NCI-H774 (cell line): ENCODE results near the gene BICD1.
"Not testable (repeated sequence)": the region's sequence is repeated elsewhere in the genome, so short reads cannot be mapped to it uniquely, and the experiment has no call there.

Experiments
- DNase-seq: peaks from one replicate; lab custom pipeline; 2025; lab: John Stamatoyannopoulos, UW

BICD1 gene

GRCh38 chr12:32145096-32145495 lies 38.4 kb downstream of the BICD1 start:
- DNase-seq = no peak

- DNase-seq = no peak
Observed at GRCh38 chr12:32146074-32146873, 39.6 kb downstream of the BICD1 start.

- DNase-seq = no peak
Observed at GRCh38 chr12:32148372-32148771, 41.7 kb downstream of the BICD1 start.

- no peak for DNase-seq
Observed at GRCh38 chr12:32149489-32149888, 42.8 kb downstream of the BICD1 start.

- no peak for DNase-seq
Observed at GRCh38 chr12:32151086-32151485, 44.4 kb downstream of the BICD1 start.

GRCh38 chr12:32151552-32151951 lies 44.9 kb downstream of the BICD1 start:
- no peak for DNase-seq

GRCh38 chr12:32155041-32155440 lies 48.4 kb downstream of the BICD1 start:
- DNase-seq = no peak

GRCh38 chr12:32155961-32156529 lies 49.4 kb downstream of the BICD1 start:
- DNase-seq = no peak

- DNase-seq = no peak
Observed at GRCh38 chr12:32158525-32158924, 51.9 kb downstream of the BICD1 start.

GRCh38 chr12:32159381-32159780 lies 52.7 kb downstream of the BICD1 start:
- no peak for DNase-seq

GRCh38 chr12:32159925-32160324 lies 53.3 kb downstream of the BICD1 start:
- DNase-seq = no peak

- no peak for DNase-seq
Observed at GRCh38 chr12:32161058-32161457, 54.4 kb downstream of the BICD1 start.

GRCh38 chr12:32163596-32163995 lies 56.9 kb downstream of the BICD1 start:
- DNase-seq = no peak

GRCh38 chr12:32166510-32166909 lies 59.9 kb downstream of the BICD1 start:
- DNase-seq = no peak

- DNase-seq = no peak
Observed at GRCh38 chr12:32170437-32170998, 63.9 kb downstream of the BICD1 start.

GRCh38 chr12:32171211-32171610 lies 64.6 kb downstream of the BICD1 start:
- no peak for DNase-seq

- no peak for DNase-seq
Observed at GRCh38 chr12:32176606-32177005, 70.0 kb downstream of the BICD1 start.

GRCh38 chr12:32178341-32179010 lies 71.8 kb downstream of the BICD1 start:
- no peak for DNase-seq

GRCh38 chr12:32179011-32179395 lies 72.4 kb downstream of the BICD1 start:
- no peak for DNase-seq

GRCh38 chr12:32181498-32182175 lies 75.0 kb downstream of the BICD1 start:
- no peak for DNase-seq

- no peak for DNase-seq
Observed at GRCh38 chr12:32183650-32184049, 77.0 kb downstream of the BICD1 start.

GRCh38 chr12:32187127-32187526 lies 80.5 kb downstream of the BICD1 start:
- not testable (repeated sequence) for DNase-seq
